ENCODE measurements around the gene TRIP10.
"Not testable (repeated sequence)": the region's sequence is repeated elsewhere in the genome, so short reads cannot be mapped to it uniquely, and the experiment has no call there.

The TRIP10 gene

GRCh38 chr19:6796278-6796677 lies 56.8 kb downstream of the TRIP10 start:
- Mint-ChIP-seq H3K36me3 (peaks cover 28% of the 10 kb centered on the region), H3K9me3 (ENCODE audit: low read depth) (no peaks in the 10 kb centered on the region), H3K4me3 (no peak overlapping the region), H3K4me1 (ENCODE audit: low read depth) (peaks cover 83% of the 10 kb centered on the region), H3K27me3 (no peaks in the 10 kb centered on the region), H3K27ac (peak overlapping the region; percentile 52)

GRCh38 chr19:6797646-6798045 lies 58.2 kb downstream of the TRIP10 start:
- Mint-ChIP-seq H3K4me1 (ENCODE audit: low read depth) (peaks cover 78% of the 10 kb centered on the region), H3K27ac (peak overlapping the region; percentile 68), H3K36me3 (peaks cover 19% of the 10 kb centered on the region), H3K4me3 (no peak overlapping the region), H3K27me3 (no peaks in the 10 kb centered on the region), H3K9me3 (ENCODE audit: low read depth) (no peaks in the 10 kb centered on the region)

DNA sequence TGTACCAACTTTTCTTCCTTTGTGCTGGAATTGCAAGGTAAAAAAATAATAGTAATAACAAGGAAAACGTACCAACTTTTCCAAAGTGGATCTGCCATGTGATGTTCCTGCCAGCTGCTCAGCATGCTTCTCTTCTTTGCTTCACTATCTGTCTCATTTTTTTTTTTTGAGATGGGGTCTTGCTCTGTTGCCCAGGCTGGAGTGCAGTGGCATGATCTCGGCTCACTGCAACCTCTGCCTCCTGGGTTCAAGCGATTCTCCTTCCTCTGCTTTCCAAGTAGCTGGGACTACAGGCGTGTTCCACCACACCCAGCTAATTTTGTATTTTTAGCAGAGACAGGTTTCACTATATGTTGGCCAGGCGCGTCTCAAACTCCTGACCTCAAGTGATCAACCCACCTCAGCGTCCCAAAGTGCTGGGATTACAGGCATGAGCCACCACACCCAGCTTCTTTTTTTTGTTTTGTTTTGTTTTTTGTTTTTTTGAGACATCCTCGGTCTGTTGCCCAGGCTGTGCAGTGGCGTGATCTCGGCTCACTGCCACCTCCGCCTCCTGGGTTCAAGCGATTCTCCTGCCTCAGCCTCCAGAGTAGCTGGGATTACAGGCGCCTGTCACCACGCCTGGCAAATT lies 60.8 kb downstream of the TRIP10 start:
- H3K27me3 Mint-ChIP-seq; H3K36me3 Mint-ChIP-seq; H3K9me3 Mint-ChIP-seq (ENCODE audit: low read depth): not testable (repeated sequence)
- Mint-ChIP-seq H3K4me3 (peak overlapping the region; percentile 99), H3K27ac (peak overlapping the region; percentile 99), H3K4me1 (ENCODE audit: low read depth) (peaks cover 68% of the 10 kb centered on the region)

DNA sequence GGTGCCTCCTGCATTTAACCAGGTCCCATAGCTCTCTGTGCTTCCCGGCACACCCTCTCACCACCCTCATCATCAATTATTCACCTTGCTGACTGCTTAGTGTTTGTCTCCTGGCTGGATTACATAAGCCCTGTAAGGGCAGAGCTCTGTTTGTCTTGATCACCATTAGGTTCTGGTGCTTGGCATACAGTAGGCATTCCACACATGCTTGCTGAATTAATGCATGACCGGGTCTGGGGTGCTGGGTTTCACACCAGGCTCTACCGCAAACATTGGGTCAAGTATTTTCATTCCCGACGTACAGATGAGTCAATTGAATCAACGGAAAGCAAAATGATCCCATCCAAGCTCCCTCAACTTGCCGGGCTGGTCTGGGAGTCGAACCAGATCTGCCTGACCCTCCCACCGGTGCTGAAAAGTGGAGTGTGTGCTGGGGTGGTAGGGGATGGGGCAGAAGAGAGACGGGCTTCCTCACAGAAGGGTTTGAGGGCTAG lies 61.6 kb downstream of the TRIP10 start:
- Mint-ChIP-seq H3K9me3 (ENCODE audit: low read depth) (no peaks in the 10 kb centered on the region), H3K27me3 (no peaks in the 10 kb centered on the region), H3K4me3 (peak overlapping the region; percentile 99), H3K36me3 (peaks cover 4% of the 10 kb centered on the region), H3K27ac (peak overlapping the region; percentile 99), H3K4me1 (ENCODE audit: low read depth) (peaks cover 65% of the 10 kb centered on the region)

Measured in activated naive CD8-positive, alpha-beta T cell (primary cell).